SK-N-MC (cell line): ENCODE data around the gene SPRYD3.

ENCODE experiments used
- DNase-seq: peaks from one replicate; pipeline ENCODE4 v3.0.0-alpha.2; 2011; ENCODE audit warnings: low read depth, low spot score
- H3K27ac ChIP-seq: fragments of 200-600 bp; sonication (generic); 2 replicates; pipeline ENCODE4 v1.5.1; 2016; ENCODE audit warnings: mixed run types
- H3K36me3 ChIP-seq: fragments of 200-600 bp; sonication (generic); 2 replicates; pipeline ENCODE4 v1.6.1; 2017; ENCODE audit warnings: antibody characterized with exemption, low read length, mixed read lengths; ENCODE audit not compliant: insufficient read depth
- H3K4me3 ChIP-seq: fragments of 200-600 bp; sonication (generic); 2 replicates; pipeline ENCODE4 v1.5.1; 2016
- H3K9ac ChIP-seq: fragments of 200-600 bp; sonication (generic); 2 replicates; pipeline ENCODE4 v1.8.0; 2017; ENCODE audit warnings: mixed run types, mixed read lengths; ENCODE audit not compliant: insufficient read length
- H3K9me3 ChIP-seq: fragments of 200-600 bp; sonication (generic); 2 replicates; pipeline ENCODE4 v1.6.1; 2017; ENCODE audit warnings: low read depth, mild to moderate bottlenecking, antibody characterized with exemption, low read length, moderate library complexity, mixed read lengths
- EZH2 ChIP-seq: fragments of 200-600 bp; sonication (generic); IDR thresholded peaks from one replicate; pipeline ENCODE4 v1.6.1; 2017; ENCODE audit warnings: antibody characterized with exemption
- FOXP2 ChIP-seq: optimal IDR thresholded peaks from 2 replicates; pipeline ENCODE3; 2011; ENCODE audit warnings: mild to moderate bottlenecking, moderate library complexity; ENCODE audit not compliant: insufficient read depth; ENCODE audit errors: extremely low read length, control extremely low read depth
- POLR2AphosphoS5 ChIP-seq: IDR thresholded peaks from 2 replicates; pipeline ENCODE4 v1.6.1; 2012; ENCODE audit warnings: mild to moderate bottlenecking, low read depth, low read length, borderline replicate concordance

The SPRYD3 gene

DNA sequence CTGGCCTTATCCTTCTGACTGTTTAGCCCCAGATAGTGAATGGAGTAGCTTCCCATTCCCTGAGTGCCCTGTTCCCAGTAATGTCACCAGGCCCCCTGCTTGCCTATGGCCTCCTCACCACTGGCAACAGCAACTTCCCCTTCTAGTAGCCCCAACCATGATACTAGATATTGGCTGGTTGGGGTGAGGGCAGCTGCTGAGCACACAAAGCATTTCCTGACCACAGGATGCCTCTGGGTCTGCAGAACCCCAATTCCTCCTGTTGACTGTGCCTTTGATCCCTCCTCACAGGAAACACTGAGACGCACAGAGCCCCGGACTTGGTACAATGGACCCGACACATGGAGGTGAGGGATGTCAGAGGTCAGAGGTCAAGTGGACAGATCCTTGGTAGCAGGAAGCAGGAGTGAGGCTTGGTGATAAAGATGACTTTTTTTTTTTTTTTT, 24.7 kb upstream of the SPRYD3 start:
- H3K9me3 ChIP-seq, result no peaks in the 10 kb centered on the region
- H3K9ac ChIP-seq, result no peak overlapping the region
- no peak overlapping the region for H3K4me3 ChIP-seq
- DNase-seq, result no peak
- H3K36me3 ChIP-seq, result no peaks in the 10 kb centered on the region
- TF ChIP-seq FOXP2 (no peak), POLR2AphosphoS5 (no peak), EZH2 (no peak)
- no peak overlapping the region for H3K27ac ChIP-seq

- Histone ChIP-seq H3K9ac (no peak within 1 kb of the TSS), H3K4me3 (no peak within 1 kb of the TSS), H3K9me3 (no peaks in the 10 kb centered on the region), H3K27ac (no peak within 1 kb of the TSS), H3K36me3 (no peaks in the 10 kb centered on the region)
- TF ChIP-seq EZH2, result no peak
- no peak for TF ChIP-seq POLR2AphosphoS5
- TF ChIP-seq FOXP2, result no peak
- no peak for DNase-seq
Observed at GRCh38 chr12:53102883-53103807, 24.0 kb upstream of the SPRYD3 start, which contains the start of gene SOAT2. SOAT2 (plus strand) TSS chr12:53103486; CDS start chr12:53103578, 92 bp downstream.

DNA sequence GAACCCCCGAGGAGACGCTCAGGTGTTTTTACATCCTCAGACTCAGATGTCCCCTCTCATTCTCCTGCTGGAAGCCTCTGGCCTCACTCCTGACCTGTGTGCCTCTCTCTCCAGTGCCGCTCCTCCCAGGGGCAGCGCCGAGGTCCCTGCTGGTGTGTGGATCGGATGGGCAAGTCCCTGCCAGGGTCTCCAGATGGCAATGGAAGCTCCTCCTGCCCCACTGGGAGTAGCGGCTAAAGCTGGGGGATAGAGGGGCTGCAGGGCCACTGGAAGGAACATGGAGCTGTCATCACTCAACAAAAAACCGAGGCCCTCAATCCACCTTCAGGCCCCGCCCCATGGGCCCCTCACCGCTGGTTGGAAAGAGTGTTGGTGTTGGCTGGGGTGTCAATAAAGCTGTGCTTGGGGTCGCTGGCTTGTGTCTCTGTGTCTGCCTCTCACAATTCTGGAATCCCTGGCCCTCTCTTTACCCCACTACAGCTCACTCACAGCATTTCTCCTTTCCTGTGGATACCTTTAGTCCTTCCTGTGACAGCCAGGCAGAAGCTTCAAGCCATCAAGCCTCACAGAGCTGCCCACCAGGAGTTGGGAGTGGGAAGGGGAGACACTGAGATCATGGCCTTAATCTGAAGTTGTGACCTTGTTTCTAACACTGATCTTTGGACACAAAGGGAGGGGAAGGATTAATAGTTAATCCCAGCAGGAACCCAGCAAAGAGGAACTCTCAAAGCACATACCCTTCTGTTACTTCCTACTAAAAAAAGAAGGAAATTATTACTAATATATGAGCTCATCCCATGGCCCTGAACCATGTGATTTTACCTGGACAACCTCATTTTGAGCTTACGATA, 23.0 kb upstream of the SPRYD3 start:
- no peak overlapping the region for H3K27ac ChIP-seq
- no peak for TF ChIP-seq POLR2AphosphoS5
- TF ChIP-seq FOXP2, result no peak
- no peak for TF ChIP-seq EZH2
- no peaks in the 10 kb centered on the region for H3K36me3 ChIP-seq
- no peaks in the 10 kb centered on the region for H3K9me3 ChIP-seq
- no peak overlapping the region for H3K4me3 ChIP-seq
- no peak for DNase-seq
- H3K9ac ChIP-seq, result no peak overlapping the region

DNA sequence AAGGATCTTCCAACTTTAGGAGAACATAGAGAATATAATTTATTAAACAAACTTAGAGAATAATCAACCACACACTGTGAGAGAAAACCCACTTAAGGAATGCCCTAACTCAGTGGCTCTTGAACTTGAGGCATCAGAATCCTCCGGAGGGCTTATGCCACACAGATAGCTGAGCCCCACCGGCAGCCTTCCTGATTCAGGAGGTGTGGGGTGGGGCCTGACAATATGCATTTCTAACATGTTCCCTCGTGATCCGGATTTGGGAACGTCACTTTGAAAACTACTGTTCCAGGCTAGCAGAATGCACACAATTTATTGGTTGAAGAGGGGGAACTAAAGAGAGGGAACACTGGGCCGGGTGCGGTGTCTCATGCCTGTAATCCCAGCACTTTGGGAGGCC, 22.1 kb upstream of the SPRYD3 start:
- Histone ChIP-seq H3K9me3 (no peaks in the 10 kb centered on the region), H3K4me3 (no peak overlapping the region), H3K36me3 (no peaks in the 10 kb centered on the region), H3K9ac (no peak overlapping the region), H3K27ac (no peak overlapping the region)
- DNase-seq, result no peak
- no peak for TF ChIP-seq FOXP2
- TF ChIP-seq EZH2, result no peak
- no peak for TF ChIP-seq POLR2AphosphoS5

GRCh38 chr12:53100466-53101151, 21.4 kb upstream of the SPRYD3 start:
- DNase-seq, result no peak
- no peak overlapping the region for H3K9ac ChIP-seq
- no peak for TF ChIP-seq POLR2AphosphoS5
- no peak for TF ChIP-seq FOXP2
- H3K4me3 ChIP-seq, result no peak overlapping the region
- H3K9me3 ChIP-seq, result no peaks in the 10 kb centered on the region
- H3K36me3 ChIP-seq, result no peaks in the 10 kb centered on the region
- H3K27ac ChIP-seq, result no peak overlapping the region

GRCh38 chr12:53099071-53099882, 20.1 kb upstream of the SPRYD3 start:
- TF ChIP-seq POLR2AphosphoS5 (no peak), FOXP2 (no peak), EZH2 (no peak)
- no peak for DNase-seq
- Histone ChIP-seq H3K9me3 (no peaks in the 10 kb centered on the region), H3K9ac (no peak overlapping the region), H3K4me3 (peak overlapping the region; percentile 78), H3K27ac (peak overlapping the region; percentile 74), H3K36me3 (no peaks in the 10 kb centered on the region)

DNA sequence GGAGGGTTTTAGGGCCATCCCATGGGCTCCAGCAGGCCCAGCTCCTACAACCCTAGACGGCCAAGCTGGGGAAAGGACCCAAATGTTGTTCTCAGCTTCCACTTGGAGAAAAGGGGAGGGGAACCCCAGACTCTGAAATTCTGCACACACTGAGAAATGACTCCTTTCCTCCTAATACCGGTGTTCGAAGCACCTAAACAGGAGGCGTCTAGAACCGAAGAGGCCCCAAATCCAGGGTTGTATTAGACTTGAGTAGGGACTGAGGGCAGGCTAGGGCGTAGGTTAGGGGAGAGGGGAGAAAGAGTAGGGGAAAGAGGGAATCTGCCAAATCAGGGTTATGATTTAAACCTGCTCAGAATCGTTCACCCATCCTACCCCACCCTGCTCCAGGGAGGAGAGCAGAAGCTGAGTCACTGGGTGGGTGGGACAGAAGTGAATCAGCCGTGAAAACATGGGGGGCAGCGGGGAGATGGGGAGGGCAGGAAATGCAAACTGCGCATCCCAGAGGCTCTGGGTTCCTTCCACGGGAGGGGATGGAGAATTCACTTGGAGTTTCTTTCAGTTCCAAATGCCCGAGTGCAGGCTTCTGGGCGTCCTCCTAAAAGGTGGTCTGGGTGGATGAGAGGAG, 19.3 kb upstream of the SPRYD3 start:
- no peaks in the 10 kb centered on the region for H3K36me3 ChIP-seq
- no peaks in the 10 kb centered on the region for H3K9me3 ChIP-seq
- peak overlapping the region; percentile 74 for H3K27ac ChIP-seq
- H3K9ac ChIP-seq, result no peak overlapping the region
- no peak for DNase-seq
- peak overlapping the region; percentile 78 for H3K4me3 ChIP-seq
- no peak for TF ChIP-seq POLR2AphosphoS5
